ENCODE measurements around the gene USP17L19. TPM values are rescaled to one million over a fixed set of nuclear protein-coding genes. Genes with fewer than 3 reads are reported as not detected.

Gene USP17L19
- total RNA-seq, 1 experiment from 2014 or later, result not detected

Other genes with a start within 250 kb of the USP17L19 start
- gene FAM90A26, start 83.0 kb upstream of the USP17L19 start, total RNA-seq (2014; rRNA removed; shearing (Covaris generic); ENCODE audit: low replicate concordance), result not detected in 2 replicates
- gene USP17L10, start 42.7 kb upstream of the USP17L19 start, total RNA-seq (2014; rRNA removed; shearing (Covaris generic); ENCODE audit: low replicate concordance), result not detected in 2 replicates
- gene USP17L11, start 38.0 kb upstream of the USP17L19 start, total RNA-seq (2014; rRNA removed; shearing (Covaris generic); ENCODE audit: low replicate concordance), result not detected in 2 replicates
- gene USP17L12, start 33.2 kb upstream of the USP17L19 start, total RNA-seq (2014; rRNA removed; shearing (Covaris generic); ENCODE audit: low replicate concordance), result not detected in 2 replicates
- gene USP17L13, start 28.5 kb upstream of the USP17L19 start, total RNA-seq (2014; rRNA removed; shearing (Covaris generic); ENCODE audit: low replicate concordance), result not detected in 2 replicates
- not detected in 2 replicates for gene USP17L15, start 19.0 kb upstream of the USP17L19 start, total RNA-seq (2014; rRNA removed; shearing (Covaris generic); ENCODE audit: low replicate concordance)
- gene USP17L17, start 9.5 kb upstream of the USP17L19 start, total RNA-seq (2014; rRNA removed; shearing (Covaris generic); ENCODE audit: low replicate concordance), result not detected in 2 replicates
- gene USP17L18, start 4.7 kb upstream of the USP17L19 start, total RNA-seq (2014; rRNA removed; shearing (Covaris generic); ENCODE audit: low replicate concordance), result not detected in 2 replicates
- gene USP17L20, start 4.7 kb downstream of the USP17L19 start, total RNA-seq (2014; rRNA removed; shearing (Covaris generic); ENCODE audit: low replicate concordance), result not detected in 2 replicates
- gene USP17L21, start 9.5 kb downstream of the USP17L19 start, total RNA-seq (2014; rRNA removed; shearing (Covaris generic); ENCODE audit: low replicate concordance), result not detected in 2 replicates
- gene USP17L22, start 14.2 kb downstream of the USP17L19 start, total RNA-seq (2014; rRNA removed; shearing (Covaris generic); ENCODE audit: low replicate concordance), result not detected in 2 replicates
- gene USP17L24, start 71.8 kb downstream of the USP17L19 start, total RNA-seq (2014; rRNA removed; shearing (Covaris generic); ENCODE audit: low replicate concordance), result not detected in 2 replicates
- not detected in 2 replicates for gene USP17L25, start 76.5 kb downstream of the USP17L19 start, total RNA-seq (2014; rRNA removed; shearing (Covaris generic); ENCODE audit: low replicate concordance)
- gene USP17L26, start 81.3 kb downstream of the USP17L19 start, total RNA-seq (2014; rRNA removed; shearing (Covaris generic); ENCODE audit: low replicate concordance), result not detected in 2 replicates
- not detected in 2 replicates for gene USP17L5, start 86.0 kb downstream of the USP17L19 start, total RNA-seq (2014; rRNA removed; shearing (Covaris generic); ENCODE audit: low replicate concordance)
- gene USP17L27, start 90.8 kb downstream of the USP17L19 start, total RNA-seq (2014; rRNA removed; shearing (Covaris generic); ENCODE audit: low replicate concordance), result not detected in 2 replicates
- not detected in 2 replicates for gene USP17L28, start 95.5 kb downstream of the USP17L19 start, total RNA-seq (2014; rRNA removed; shearing (Covaris generic); ENCODE audit: low replicate concordance)
- not detected in 2 replicates for gene USP17L29, start 100.3 kb downstream of the USP17L19 start, total RNA-seq (2014; rRNA removed; shearing (Covaris generic); ENCODE audit: low replicate concordance)
- not detected in 2 replicates for gene USP17L30, start 109.8 kb downstream of the USP17L19 start, total RNA-seq (2014; rRNA removed; shearing (Covaris generic); ENCODE audit: low replicate concordance)
- not detected in 2 replicates for gene DEFB131A, start 191.0 kb downstream of the USP17L19 start, total RNA-seq (2014; rRNA removed; shearing (Covaris generic); ENCODE audit: low replicate concordance)

All from MG63 (cell line).